K562 (cell line): ENCODE data around the gene PRTFDC1. TPM values are rescaled to one million over a fixed set of nuclear protein-coding genes. Genes with fewer than 3 reads are reported as not detected.

ENCODE experiments used
- ADNP ChIP-seq: fragments of 200-800 bp; sonication (Bioruptor generic); IDR thresholded peaks from 2 replicates; pipeline ENCODE4 v1.6.1; 2016; ENCODE audit warnings: missing genetic modification characterization, missing compliant biosample characterization
- CC2D1A ChIP-seq: fragments of 450-650 bp; IDR thresholded peaks from 2 replicates; pipeline ENCODE4 v1.6.1; 2017; ENCODE audit warnings: mild to moderate bottlenecking
- LEF1 ChIP-seq: fragments of 450-650 bp; IDR thresholded peaks from 2 replicates; pipeline ENCODE4 v1.6.1; 2016; ENCODE audit warnings: mild to moderate bottlenecking
- MECOM ChIP-seq: fragments of 250-450 bp; sonication (Bioruptor Pico); IDR thresholded peaks from 2 replicates; pipeline ENCODE4 v1.8.0; 2022; ENCODE audit warnings: inconsistent platforms
- NCOR1 ChIP-seq: fragments of 450-650 bp; IDR thresholded peaks from 2 replicates; pipeline ENCODE4 v1.6.1; 2016; ENCODE audit warnings: mild to moderate bottlenecking, moderate library complexity
- NFIC ChIP-seq: fragments of 450-650 bp; IDR thresholded peaks from 2 replicates; pipeline ENCODE4 v1.6.1; 2017; ENCODE audit warnings: mild to moderate bottlenecking, inconsistent platforms
- NR1H2 ChIP-seq: sonication (generic); formaldehyde crosslinking; IDR thresholded peaks from 2 replicates; pipeline ENCODE4 v1.4.0; 2020; ENCODE audit warnings: mild to moderate bottlenecking, missing genetic modification reagents
- ZBTB17 ChIP-seq: fragments of 450-650 bp; formaldehyde crosslinking; IDR thresholded peaks from 2 replicates; pipeline ENCODE4 v1.4.0; 2020; ENCODE audit warnings: mild to moderate bottlenecking
- ZNF224 ChIP-seq: sonication (generic); formaldehyde crosslinking; IDR thresholded peaks from 2 replicates; pipeline ENCODE4 v1.8.0; 2022; ENCODE audit warnings: mild to moderate bottlenecking, missing genetic modification reagents
- ZNF23 ChIP-seq: fragments of 250-450 bp; sonication (Bioruptor Pico); IDR thresholded peaks from 2 replicates; pipeline ENCODE4 v1.4.0; 2020; ENCODE audit warnings: mild to moderate bottlenecking
- ZNF384 ChIP-seq: IDR thresholded peaks from 2 replicates; pipeline ENCODE4 v1.6.1; 2012; ENCODE audit warnings: low read depth, low read length, improper control_type of control experiment
- ZSCAN32 ChIP-seq: fragments of 450-650 bp; formaldehyde crosslinking; IDR thresholded peaks from 2 replicates; pipeline ENCODE4 v1.4.0; 2020; ENCODE audit warnings: mild to moderate bottlenecking, moderate library complexity
- polyA plus RNA-seq, 8 experiments: library from polyadenylated mRNA; depleted of rRNA in 4 of 8; stranded (reverse) in 5 of 8; unstranded in 3 of 8; fragments of >200 nt; fragmentation: Nextera tagmentation in 2 of 8; fragmentation: Illumina TruSeq in 1 of 8; extraction: Ambion mirVana in 2 of 8; extraction: Trizol in 1 of 8; gene quantifications; 2 replicates each; pipeline versions ENCODE4 v1.2.1 to v1.2.3, GENCODE V29; 2011 to 2014; ENCODE audit warnings: inconsistent platforms in 1 of 8, missing spikeins in 1 of 8
- total RNA-seq, 7 experiments: library from RNA; depleted of rRNA in 6 of 7; stranded (reverse); fragments of >200 nt in 6 of 7; fragmentation: Illumina TruSeq in 2 of 7; extraction: Trizol in 2 of 7; gene quantifications; 2 replicates each; pipeline versions ENCODE4 v1.2.1 to v1.2.3, GENCODE V29; 2011 to 2021; ENCODE audit warnings: low replicate concordance in 1 of 7
- TF ChIP-seq, protein P1 (sequence below): fragments of 450-650 bp; IDR thresholded peaks from 2 replicates; pipeline ENCODE4 v1.6.1; 2017; ENCODE audit warnings: antibody characterized with exemption
- TF ChIP-seq, protein P2 (sequence below), 2 experiments: fragments of 450-650 bp; IDR thresholded peaks; 2 replicates each; pipeline ENCODE4 v1.6.1; 2016
- TF ChIP-seq, protein P3 (sequence below): fragments of 450-650 bp; conservative IDR thresholded peaks from 2 replicates; pipeline ENCODE4 v1.6.1; 2016; ENCODE audit warnings: missing genetic modification characterization, low read depth, mild to moderate bottlenecking, control low read depth, missing compliant biosample characterization
- TF ChIP-seq, protein P4 (sequence below): sonication (generic); formaldehyde crosslinking; IDR thresholded peaks from 2 replicates; pipeline ENCODE4 v1.8.0; 2022; ENCODE audit warnings: missing genetic modification reagents, mild to moderate bottlenecking, moderate library complexity, borderline replicate concordance
- TF ChIP-seq, protein P5 (sequence below): fragments of 450-650 bp; IDR thresholded peaks from 2 replicates; pipeline ENCODE4 v1.6.1; 2018; ENCODE audit warnings: mild to moderate bottlenecking, low read depth; ENCODE audit not compliant: partially characterized antibody
- TF ChIP-seq, protein P6 (sequence below): IDR thresholded peaks from 2 replicates; pipeline ENCODE4 v1.6.1; 2012; ENCODE audit warnings: low read depth, low read length, improper control_type of control experiment, borderline replicate concordance

PRTFDC1 gene
- total and polyA plus RNA-seq, 9 of the 15 experiments (the other 6 are each of a cell fraction or from before 2014, with no cell fraction given), result 7.0 to 27.6 (median 10.0) TPM

DNA sequence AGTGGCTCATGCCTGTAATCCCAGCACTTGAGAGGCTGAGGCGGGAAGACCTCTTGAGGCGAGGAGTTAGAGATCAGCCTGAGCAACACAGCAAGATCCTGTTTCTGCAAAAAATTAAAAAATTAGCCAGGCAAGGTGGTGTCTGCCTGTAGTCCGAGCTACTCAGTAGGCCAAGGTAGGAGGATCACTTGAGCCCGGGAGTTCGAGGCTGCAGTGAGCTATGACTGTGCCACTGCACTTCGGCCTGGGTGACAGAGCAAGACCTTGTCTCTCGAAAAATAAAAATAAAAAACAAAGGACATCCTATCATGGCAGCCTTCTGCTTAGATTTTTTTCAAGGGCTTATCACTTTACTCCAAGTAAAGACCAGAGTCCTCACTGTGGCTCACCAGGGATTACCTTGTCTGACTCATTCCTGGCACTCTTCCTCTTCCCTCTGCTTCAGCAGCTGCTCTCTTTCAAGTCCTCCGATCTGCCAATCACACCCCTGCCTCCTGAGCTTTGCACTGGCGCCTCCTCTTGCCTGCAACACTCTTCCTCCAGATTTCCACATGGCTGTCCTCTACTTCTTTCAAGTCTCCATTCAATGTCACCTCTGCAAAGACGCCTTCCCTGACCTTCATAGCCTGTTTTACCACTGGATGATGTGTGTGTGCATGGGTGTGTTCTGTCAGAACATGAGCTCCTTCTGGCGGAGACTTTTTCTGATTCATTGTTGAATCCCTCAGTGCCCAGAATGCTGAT is 7.7 kb downstream of the PRTFDC1 start (continued):
- TF ChIP-seq CC2D1A (peak; percentile 100), NR1H2 (CRISPR knock-in tag) (no peak), ADNP (tag) (0 out of 2 replicates have a peak, but pooled peaks have one; percentile 7), ZBTB17 (CRISPR knock-in tag) (no peak), ZNF23 (no peak), LEF1 (peak; percentile 54; the same call in 1 of the 2 replicates), NFIC (peak; percentile 87), MECOM (CRISPR knock-in tag) (no peak), ZSCAN32 (CRISPR knock-in tag) (no peak), ZNF384 (peak; percentile 64), ZNF224 (CRISPR knock-in tag) (no peak), NCOR1 (peak; percentile 72; the same call in 1 of the 2 replicates)
- TF ChIP-seq, protein P1, sequence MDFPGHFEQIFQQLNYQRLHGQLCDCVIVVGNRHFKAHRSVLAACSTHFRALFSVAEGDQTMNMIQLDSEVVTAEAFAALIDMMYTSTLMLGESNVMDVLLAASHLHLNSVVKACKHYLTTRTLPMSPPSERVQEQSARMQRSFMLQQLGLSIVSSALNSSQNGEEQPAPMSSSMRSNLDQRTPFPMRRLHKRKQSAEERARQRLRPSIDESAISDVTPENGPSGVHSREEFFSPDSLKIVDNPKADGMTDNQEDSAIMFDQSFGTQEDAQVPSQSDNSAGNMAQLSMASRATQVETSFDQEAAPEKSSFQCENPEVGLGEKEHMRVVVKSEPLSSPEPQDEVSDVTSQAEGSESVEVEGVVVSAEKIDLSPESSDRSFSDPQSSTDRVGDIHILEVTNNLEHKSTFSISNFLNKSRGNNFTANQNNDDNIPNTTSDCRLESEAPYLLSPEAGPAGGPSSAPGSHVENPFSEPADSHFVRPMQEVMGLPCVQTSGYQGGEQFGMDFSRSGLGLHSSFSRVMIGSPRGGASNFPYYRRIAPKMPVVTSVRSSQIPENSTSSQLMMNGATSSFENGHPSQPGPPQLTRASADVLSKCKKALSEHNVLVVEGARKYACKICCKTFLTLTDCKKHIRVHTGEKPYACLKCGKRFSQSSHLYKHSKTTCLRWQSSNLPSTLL, result peak; percentile 98
- TF ChIP-seq, protein P2, sequence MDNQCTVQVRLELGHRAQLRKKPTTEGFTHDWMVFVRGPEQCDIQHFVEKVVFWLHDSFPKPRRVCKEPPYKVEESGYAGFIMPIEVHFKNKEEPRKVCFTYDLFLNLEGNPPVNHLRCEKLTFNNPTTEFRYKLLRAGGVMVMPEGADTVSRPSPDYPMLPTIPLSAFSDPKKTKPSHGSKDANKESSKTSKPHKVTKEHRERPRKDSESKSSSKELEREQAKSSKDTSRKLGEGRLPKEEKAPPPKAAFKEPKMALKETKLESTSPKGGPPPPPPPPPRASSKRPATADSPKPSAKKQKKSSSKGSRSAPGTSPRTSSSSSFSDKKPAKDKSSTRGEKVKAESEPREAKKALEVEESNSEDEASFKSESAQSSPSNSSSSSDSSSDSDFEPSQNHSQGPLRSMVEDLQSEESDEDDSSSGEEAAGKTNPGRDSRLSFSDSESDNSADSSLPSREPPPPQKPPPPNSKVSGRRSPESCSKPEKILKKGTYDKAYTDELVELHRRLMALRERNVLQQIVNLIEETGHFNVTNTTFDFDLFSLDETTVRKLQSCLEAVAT (IDR thresholded peaks at IDR 0.05), result peak; percentile 50 to 91; a peak in 2 of 4 replicates
- TF ChIP-seq, protein P3, sequence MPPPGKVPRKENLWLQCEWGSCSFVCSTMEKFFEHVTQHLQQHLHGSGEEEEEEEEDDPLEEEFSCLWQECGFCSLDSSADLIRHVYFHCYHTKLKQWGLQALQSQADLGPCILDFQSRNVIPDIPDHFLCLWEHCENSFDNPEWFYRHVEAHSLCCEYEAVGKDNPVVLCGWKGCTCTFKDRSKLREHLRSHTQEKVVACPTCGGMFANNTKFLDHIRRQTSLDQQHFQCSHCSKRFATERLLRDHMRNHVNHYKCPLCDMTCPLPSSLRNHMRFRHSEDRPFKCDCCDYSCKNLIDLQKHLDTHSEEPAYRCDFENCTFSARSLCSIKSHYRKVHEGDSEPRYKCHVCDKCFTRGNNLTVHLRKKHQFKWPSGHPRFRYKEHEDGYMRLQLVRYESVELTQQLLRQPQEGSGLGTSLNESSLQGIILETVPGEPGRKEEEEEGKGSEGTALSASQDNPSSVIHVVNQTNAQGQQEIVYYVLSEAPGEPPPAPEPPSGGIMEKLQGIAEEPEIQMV (tag), result peak; percentile 99
- TF ChIP-seq, protein P4, sequence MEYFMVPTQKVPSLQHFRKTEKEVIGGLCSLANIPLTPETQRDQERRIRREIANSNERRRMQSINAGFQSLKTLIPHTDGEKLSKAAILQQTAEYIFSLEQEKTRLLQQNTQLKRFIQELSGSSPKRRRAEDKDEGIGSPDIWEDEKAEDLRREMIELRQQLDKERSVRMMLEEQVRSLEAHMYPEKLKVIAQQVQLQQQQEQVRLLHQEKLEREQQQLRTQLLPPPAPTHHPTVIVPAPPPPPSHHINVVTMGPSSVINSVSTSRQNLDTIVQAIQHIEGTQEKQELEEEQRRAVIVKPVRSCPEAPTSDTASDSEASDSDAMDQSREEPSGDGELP (CRISPR knock-in tag), result peak; percentile 60; the same call in 1 of the 2 replicates
- TF ChIP-seq, protein P5, sequence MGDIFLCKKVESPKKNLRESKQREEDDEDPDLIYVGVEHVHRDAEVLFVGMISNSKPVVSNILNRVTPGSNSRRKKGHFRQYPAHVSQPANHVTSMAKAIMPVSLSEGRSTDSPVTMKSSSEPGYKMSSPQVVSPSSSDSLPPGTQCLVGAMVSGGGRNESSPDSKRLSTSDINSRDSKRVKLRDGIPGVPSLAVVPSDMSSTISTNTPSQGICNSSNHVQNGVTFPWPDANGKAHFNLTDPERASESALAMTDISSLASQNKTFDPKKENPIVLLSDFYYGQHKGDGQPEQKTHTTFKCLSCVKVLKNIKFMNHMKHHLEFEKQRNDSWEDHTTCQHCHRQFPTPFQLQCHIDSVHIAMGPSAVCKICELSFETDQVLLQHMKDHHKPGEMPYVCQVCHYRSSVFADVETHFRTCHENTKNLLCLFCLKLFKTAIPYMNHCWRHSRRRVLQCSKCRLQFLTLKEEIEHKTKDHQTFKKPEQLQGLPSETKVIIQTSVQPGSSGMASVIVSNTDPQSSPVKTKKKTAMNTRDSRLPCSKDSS, result no peak
- TF ChIP-seq, protein P6, sequence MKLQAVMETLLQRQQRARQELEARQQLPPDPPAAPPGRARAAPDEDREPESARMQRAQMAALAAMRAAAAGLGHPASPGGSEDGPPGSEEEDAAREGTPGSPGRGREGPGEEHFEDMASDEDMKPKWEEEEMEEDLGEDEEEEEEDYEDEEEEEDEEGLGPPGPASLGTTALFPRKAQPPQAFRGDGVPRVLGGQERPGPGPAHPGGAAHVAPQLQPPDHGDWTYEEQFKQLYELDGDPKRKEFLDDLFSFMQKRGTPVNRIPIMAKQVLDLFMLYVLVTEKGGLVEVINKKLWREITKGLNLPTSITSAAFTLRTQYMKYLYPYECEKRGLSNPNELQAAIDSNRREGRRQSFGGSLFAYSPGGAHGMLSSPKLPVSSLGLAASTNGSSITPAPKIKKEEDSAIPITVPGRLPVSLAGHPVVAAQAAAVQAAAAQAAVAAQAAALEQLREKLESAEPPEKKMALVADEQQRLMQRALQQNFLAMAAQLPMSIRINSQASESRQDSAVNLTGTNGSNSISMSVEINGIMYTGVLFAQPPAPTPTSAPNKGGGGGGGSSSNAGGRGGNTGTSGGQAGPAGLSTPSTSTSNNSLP, result 0 out of 2 replicates have a peak, but pooled peaks have one; percentile 24
